Measurements from ENCODE around the gene RABEP2. TPM values are rescaled to one million over a fixed set of nuclear protein-coding genes. Genes with fewer than 3 reads are reported as not detected.

Gene RABEP2
- total and polyA plus RNA-seq, 2 experiments from 2014 or later: 11.8 to 27.2 TPM

- Mint-ChIP-seq H3K36me3 (ENCODE audit: low read depth) (peaks cover 36% of the 10 kb centered on the region; the same call in 2 of the 3 replicates), H3K9me3 (no peaks in the 10 kb centered on the region), H3K4me3 (no peak overlapping the region), H3K27ac (no peak overlapping the region), H3K27me3 (ENCODE audit: insufficient read depth, low read depth, poor library complexity) (peaks cover 7% of the 10 kb centered on the region), H3K4me1 (peaks cover 17% of the 10 kb centered on the region)
- Histone ChIP-seq H3K27me3 (ENCODE audit: insufficient read depth) (no peaks in the 10 kb centered on the region), H3K4me1 (ENCODE audit: insufficient read depth) (peaks cover 11% of the 10 kb centered on the region; the same call in 1 of the 2 replicates), H3K4me2 (no peak overlapping the region), H4K20me1 (replicated peaks; ENCODE audit: insufficient read depth) (no peaks in the 10 kb centered on the region), H3K36me3 (ENCODE audit: insufficient read depth) (peaks cover 4% of the 10 kb centered on the region), H3K27ac (ENCODE audit: low read depth) (no peak overlapping the region), H2AFZ (no peak overlapping the region), H3K4me3 (no peak overlapping the region), H3K79me2 (replicated peaks; ENCODE audit: insufficient read depth) (no peaks in the 10 kb centered on the region), H3K9me2 (ENCODE audit: insufficient read depth) (no peaks in the 10 kb centered on the region), H3F3A (replicated peaks; ENCODE audit: low read depth) (0 out of 2 replicates have a peak, but pooled peaks cover 2% of the 10 kb centered on the region)
- no peak for TF ChIP-seq EZH2phosphoT487 (IDR thresholded peaks at IDR 0.05; ENCODE audit: unreplicated experiment)
- TF ChIP-seq ZNF462 (CRISPR knock-in tag; IDR thresholded peaks at IDR 0.05): no peak
- TF ChIP-seq ZNF331 (CRISPR knock-in tag; IDR thresholded peaks at IDR 0.05; ENCODE audit: low read depth): no peak
- no peak for TF ChIP-seq JUNB (IDR thresholded peaks at IDR 0.05; ENCODE audit: unreplicated experiment)
- TF ChIP-seq NANOG (IDR thresholded peaks at IDR 0.05; ENCODE audit: borderline replicate concordance): no peak
- TF ChIP-seq POLR2AphosphoS5 (IDR thresholded peaks at IDR 0.05; ENCODE audit: low read depth): no peak
- TF ChIP-seq REST (IDR thresholded peaks at IDR 0.05; ENCODE audit: unreplicated experiment): no peak
- TF ChIP-seq ZNF114 (CRISPR knock-in tag; IDR thresholded peaks at IDR 0.05): no peak
- TF ChIP-seq CREB1 (CRISPR knock-in tag; IDR thresholded peaks at IDR 0.05; ENCODE audit: low read depth): no peak
- no peak for TF ChIP-seq EZH2 (IDR thresholded peaks at IDR 0.05; ENCODE audit: low read depth, unreplicated experiment)
- no peak for TF ChIP-seq ETS1 (IDR thresholded peaks at IDR 0.05)
- no peak for TF ChIP-seq CTCF (conservative IDR thresholded peaks at IDR 0.05; ENCODE audit: low read depth in 2 of 2)
- TF ChIP-seq STAT1 (IDR thresholded peaks at IDR 0.05; ENCODE audit: unreplicated experiment): no peak
- DNase-seq (ENCODE audit: low spot score): no peak
- ATAC-seq: no peak
Measured at GRCh38 chr16:28872952-28873351, 52.1 kb downstream of the RABEP2 start.
